Keratinocyte (primary cell): ENCODE data around the gene DPYSL5.

Experiments used
- EZH2 ChIP-seq: IDR thresholded peaks from one replicate; pipeline ENCODE4 v1.6.1; 2012; ENCODE audit warnings: inconsistent platforms, mild to moderate bottlenecking, low read length, moderate library complexity
- TF ChIP-seq, protein P1 (sequence below), 3 experiments: IDR thresholded peaks in 1 of 3; conservative IDR thresholded peaks in 1 of 3; optimal IDR thresholded peaks in 1 of 3; 2 replicates in 2 of 3; 3 replicates in 1 of 3; pipeline versions ENCODE3 to v1.5.1; 2011; ENCODE audit warnings: low read length in 3 of 3, mild to moderate bottlenecking in 3 of 3, moderate library complexity in 2 of 3, control low read depth in 1 of 3, inconsistent platforms in 1 of 3; ENCODE audit not compliant: insufficient read depth in 2 of 3; ENCODE audit errors: extremely low read depth in 1 of 3

DNA sequence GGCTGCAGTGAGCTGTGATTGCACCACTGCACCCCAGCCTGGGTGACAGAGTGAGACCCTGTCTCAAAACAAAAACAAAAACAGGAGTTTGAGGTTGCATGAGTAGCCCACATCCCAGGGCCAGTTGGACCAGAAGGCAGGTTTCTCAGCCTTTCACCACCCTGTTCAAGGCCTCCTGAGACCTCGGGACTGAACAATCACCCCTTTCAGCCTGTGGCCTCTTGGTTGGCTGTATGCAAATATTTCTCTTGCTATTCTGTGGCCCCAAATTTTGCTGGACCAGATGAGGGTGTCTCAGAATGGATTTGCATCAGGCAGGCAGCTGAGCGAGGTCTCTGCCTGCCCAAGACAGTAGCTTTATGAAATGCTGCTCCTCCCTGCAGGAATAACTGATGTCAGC, 56.9 kb downstream of the DPYSL5 start:
- TF ChIP-seq, protein P1, sequence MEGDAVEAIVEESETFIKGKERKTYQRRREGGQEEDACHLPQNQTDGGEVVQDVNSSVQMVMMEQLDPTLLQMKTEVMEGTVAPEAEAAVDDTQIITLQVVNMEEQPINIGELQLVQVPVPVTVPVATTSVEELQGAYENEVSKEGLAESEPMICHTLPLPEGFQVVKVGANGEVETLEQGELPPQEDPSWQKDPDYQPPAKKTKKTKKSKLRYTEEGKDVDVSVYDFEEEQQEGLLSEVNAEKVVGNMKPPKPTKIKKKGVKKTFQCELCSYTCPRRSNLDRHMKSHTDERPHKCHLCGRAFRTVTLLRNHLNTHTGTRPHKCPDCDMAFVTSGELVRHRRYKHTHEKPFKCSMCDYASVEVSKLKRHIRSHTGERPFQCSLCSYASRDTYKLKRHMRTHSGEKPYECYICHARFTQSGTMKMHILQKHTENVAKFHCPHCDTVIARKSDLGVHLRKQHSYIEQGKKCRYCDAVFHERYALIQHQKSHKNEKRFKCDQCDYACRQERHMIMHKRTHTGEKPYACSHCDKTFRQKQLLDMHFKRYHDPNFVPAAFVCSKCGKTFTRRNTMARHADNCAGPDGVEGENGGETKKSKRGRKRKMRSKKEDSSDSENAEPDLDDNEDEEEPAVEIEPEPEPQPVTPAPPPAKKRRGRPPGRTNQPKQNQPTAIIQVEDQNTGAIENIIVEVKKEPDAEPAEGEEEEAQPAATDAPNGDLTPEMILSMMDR (optimal IDR thresholded peaks at IDR 0.05 in 1 of 3, IDR thresholded peaks at IDR 0.05 in 1 of 3, conservative IDR thresholded peaks at IDR 0.05 in 1 of 3; ENCODE audit: extremely low read depth in 1 of 3, insufficient read depth in 2 of 3, low read length in 3 of 3) = no peak
- no peak for TF ChIP-seq EZH2
